ENCODE results near the gene S100A6. TPM values are rescaled to one million over a fixed set of nuclear protein-coding genes. Genes with fewer than 3 reads are reported as not detected.

Gene S100A6
- total RNA-seq, 1 experiment from 2014 or later: 19.2 TPM

DNA sequence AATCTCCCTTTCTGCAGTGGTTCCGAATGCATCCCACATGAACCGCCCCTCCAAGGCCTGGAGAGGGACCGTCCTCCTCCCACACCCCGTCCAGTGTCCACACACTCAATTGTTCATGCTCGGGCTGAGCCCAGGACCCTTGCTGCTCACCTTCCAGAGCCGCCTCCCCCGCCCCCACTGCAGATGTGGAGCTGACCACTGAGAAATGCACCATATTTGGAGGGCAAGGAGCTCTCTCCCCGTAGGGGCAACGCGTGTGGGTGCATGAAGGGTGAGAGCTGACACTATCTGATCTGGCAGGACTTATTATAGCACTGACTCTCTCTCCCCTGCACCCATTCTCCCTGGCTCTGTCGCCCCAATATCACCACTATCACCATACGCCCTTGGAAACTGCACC is 17.3 kb upstream of the S100A6 start:
- no peak for DNase-seq (ENCODE audit: low spot score)
- no peak for ATAC-seq
- H3K36me3 Mint-ChIP-seq: no peaks in the 10 kb centered on the region
- H3K9me3 Mint-ChIP-seq: no peaks in the 10 kb centered on the region
- H3K27me3 Mint-ChIP-seq (ENCODE audit: low read depth): no peaks in the 10 kb centered on the region; the same call in 1 of the 2 replicates
- H3K27ac Mint-ChIP-seq: no peak overlapping the region
- TF ChIP-seq ZNF121 (CRISPR knock-in tag; IDR thresholded peaks at IDR 0.05) (no peak), HMGA2 (CRISPR knock-in tag; IDR thresholded peaks at IDR 0.05) (no peak), ESRRA (CRISPR knock-in tag; IDR thresholded peaks at IDR 0.05; ENCODE audit: borderline replicate concordance) (no peak), TEAD4 (CRISPR knock-in tag; IDR thresholded peaks at IDR 0.05) (no peak), ZNF317 (CRISPR knock-in tag; IDR thresholded peaks at IDR 0.05; ENCODE audit: borderline replicate concordance, low read depth) (no peak), GABPB1 (CRISPR knock-in tag; IDR thresholded peaks at IDR 0.05) (no peak), OVOL2 (CRISPR knock-in tag; IDR thresholded peaks at IDR 0.05; ENCODE audit: borderline replicate concordance) (no peak), TCF7 (CRISPR knock-in tag; IDR thresholded peaks at IDR 0.05; ENCODE audit: low read depth) (no peak), GTF2I (CRISPR knock-in tag; conservative IDR thresholded peaks at IDR 0.05) (no peak)
- TF ChIP-seq, protein P1, sequence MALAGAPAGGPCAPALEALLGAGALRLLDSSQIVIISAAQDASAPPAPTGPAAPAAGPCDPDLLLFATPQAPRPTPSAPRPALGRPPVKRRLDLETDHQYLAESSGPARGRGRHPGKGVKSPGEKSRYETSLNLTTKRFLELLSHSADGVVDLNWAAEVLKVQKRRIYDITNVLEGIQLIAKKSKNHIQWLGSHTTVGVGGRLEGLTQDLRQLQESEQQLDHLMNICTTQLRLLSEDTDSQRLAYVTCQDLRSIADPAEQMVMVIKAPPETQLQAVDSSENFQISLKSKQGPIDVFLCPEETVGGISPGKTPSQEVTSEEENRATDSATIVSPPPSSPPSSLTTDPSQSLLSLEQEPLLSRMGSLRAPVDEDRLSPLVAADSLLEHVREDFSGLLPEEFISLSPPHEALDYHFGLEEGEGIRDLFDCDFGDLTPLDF (CRISPR knock-in tag; IDR thresholded peaks at IDR 0.05): no peak
- TF ChIP-seq, protein P2, sequence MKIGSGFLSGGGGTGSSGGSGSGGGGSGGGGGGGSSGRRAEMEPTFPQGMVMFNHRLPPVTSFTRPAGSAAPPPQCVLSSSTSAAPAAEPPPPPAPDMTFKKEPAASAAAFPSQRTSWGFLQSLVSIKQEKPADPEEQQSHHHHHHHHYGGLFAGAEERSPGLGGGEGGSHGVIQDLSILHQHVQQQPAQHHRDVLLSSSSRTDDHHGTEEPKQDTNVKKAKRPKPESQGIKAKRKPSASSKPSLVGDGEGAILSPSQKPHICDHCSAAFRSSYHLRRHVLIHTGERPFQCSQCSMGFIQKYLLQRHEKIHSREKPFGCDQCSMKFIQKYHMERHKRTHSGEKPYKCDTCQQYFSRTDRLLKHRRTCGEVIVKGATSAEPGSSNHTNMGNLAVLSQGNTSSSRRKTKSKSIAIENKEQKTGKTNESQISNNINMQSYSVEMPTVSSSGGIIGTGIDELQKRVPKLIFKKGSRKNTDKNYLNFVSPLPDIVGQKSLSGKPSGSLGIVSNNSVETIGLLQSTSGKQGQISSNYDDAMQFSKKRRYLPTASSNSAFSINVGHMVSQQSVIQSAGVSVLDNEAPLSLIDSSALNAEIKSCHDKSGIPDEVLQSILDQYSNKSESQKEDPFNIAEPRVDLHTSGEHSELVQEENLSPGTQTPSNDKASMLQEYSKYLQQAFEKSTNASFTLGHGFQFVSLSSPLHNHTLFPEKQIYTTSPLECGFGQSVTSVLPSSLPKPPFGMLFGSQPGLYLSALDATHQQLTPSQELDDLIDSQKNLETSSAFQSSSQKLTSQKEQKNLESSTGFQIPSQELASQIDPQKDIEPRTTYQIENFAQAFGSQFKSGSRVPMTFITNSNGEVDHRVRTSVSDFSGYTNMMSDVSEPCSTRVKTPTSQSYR (CRISPR knock-in tag; IDR thresholded peaks at IDR 0.05): no peak
- TF ChIP-seq, protein P3, sequence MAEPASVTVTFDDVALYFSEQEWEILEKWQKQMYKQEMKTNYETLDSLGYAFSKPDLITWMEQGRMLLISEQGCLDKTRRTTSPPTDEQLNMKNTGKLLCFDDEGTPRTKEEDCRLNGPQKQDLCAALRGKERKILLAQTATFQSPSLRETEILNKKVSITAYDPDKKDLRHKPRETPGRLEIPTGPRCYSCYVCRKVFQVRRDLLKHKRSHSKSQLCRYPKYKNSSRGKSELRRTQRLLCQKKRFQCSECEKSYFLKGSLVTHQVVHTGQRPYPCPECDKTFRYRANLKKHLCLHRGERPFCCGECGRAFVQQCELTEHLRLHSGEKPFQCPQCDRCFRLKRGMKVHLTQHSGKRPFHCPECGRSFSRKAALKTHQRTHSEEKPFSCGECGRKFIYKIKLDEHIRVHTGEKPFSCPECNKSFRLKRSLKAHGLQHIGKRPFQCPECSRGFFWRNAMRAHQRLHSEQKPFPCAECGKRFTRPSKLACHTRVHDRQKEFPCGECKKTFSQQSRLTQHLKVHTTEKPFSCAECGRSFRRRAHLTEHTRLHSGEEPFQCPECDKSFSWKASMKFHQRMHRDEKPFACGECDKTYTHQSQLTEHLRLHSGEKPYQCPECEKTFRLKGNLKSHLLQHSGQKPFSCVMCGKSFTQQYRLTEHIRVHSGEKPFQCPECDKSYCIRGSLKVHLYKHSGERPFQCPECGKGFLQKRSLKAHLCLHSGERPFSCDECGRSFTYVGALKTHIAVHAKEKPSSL (CRISPR knock-in tag; conservative IDR thresholded peaks at IDR 0.05): no peak
- TF ChIP-seq, protein P4, sequence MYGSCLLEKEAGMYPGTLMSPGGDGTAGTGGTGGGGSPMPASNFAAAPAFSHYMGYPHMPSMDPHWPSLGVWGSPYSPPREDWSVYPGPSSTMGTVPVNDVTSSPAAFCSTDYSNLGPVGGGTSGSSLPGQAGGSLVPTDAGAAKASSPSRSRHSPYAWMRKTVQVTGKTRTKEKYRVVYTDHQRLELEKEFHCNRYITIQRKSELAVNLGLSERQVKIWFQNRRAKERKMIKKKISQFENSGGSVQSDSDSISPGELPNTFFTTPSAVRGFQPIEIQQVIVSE (CRISPR knock-in tag; IDR thresholded peaks at IDR 0.05; ENCODE audit: borderline replicate concordance): no peak
- CTCF ChIA-PET: interaction anchor here (0.7 to 5.7 kb wide), 15 partner anchors 9 to 81 kb away, joined by 3 to 52 read pairs (median 5); partner anchors contain the start of genes CHTOP, S100A13, S100A14 and S100A16
- POLR2A ChIA-PET: no interaction called here
- no peak overlapping the region for H3K4me3 Mint-ChIP-seq
- H3K4me1 Mint-ChIP-seq: peaks cover 29% of the 10 kb centered on the region

DNA sequence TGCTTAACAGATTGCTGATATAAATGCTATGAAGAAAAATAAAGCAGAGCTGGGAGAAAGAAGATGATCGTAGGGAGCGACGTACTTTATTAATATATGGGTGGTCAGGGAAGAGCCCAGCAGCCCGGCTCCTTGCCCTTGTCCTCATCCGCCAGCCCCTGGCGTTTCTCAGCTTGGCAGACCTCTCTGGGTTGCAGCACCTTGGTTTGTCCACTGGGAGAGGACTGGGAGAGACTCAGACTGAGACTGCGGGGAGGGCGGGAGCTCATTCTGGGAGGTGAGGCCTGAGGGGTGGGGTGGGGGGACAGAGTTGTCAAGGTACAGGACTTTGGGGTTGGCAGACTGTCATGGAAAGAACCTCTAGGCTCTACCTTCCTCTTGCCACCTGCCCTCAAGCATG is 16.5 kb upstream of the S100A6 start:
- H3K27me3 Mint-ChIP-seq (ENCODE audit: low read depth): no peaks in the 10 kb centered on the region; the same call in 1 of the 2 replicates
- H3K36me3 Mint-ChIP-seq: no peaks in the 10 kb centered on the region
- no peak overlapping the region for H3K27ac Mint-ChIP-seq
- POLR2A ChIA-PET: interaction anchor here (0.9 kb wide), 1 partner anchor 19 kb away, joined by 7 read pairs; no protein-coding TSS in a partner anchor
- CTCF ChIA-PET: interaction anchor here (0.6 to 5.7 kb wide), 20 partner anchors 10 to 197 kb away, joined by 3 to 52 read pairs (median 4); partner anchors contain the start of genes CHTOP, S100A1, S100A13 and S100A14
- peak; percentile 83 for ATAC-seq
- H3K4me3 Mint-ChIP-seq: no peak overlapping the region
- DNase-seq (ENCODE audit: low spot score): peak; percentile 49
- H3K4me1 Mint-ChIP-seq: peaks cover 37% of the 10 kb centered on the region
- no peaks in the 10 kb centered on the region for H3K9me3 Mint-ChIP-seq
- TF ChIP-seq OVOL2 (CRISPR knock-in tag; IDR thresholded peaks at IDR 0.05; ENCODE audit: borderline replicate concordance) (no peak), MXD4 (CRISPR knock-in tag; IDR thresholded peaks at IDR 0.05; ENCODE audit: borderline replicate concordance) (no peak), ZBTB21 (CRISPR knock-in tag; IDR thresholded peaks at IDR 0.05; ENCODE audit: borderline replicate concordance) (no peak), NR2C2 (CRISPR knock-in tag; IDR thresholded peaks at IDR 0.05) (no peak), NFYB (CRISPR knock-in tag; conservative IDR thresholded peaks at IDR 0.05; ENCODE audit: low read depth) (no peak)
- TF ChIP-seq, protein P5, sequence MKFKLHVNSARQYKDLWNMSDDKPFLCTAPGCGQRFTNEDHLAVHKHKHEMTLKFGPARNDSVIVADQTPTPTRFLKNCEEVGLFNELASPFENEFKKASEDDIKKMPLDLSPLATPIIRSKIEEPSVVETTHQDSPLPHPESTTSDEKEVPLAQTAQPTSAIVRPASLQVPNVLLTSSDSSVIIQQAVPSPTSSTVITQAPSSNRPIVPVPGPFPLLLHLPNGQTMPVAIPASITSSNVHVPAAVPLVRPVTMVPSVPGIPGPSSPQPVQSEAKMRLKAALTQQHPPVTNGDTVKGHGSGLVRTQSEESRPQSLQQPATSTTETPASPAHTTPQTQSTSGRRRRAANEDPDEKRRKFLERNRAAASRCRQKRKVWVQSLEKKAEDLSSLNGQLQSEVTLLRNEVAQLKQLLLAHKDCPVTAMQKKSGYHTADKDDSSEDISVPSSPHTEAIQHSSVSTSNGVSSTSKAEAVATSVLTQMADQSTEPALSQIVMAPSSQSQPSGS (CRISPR knock-in tag; IDR thresholded peaks at IDR 0.05; ENCODE audit: borderline replicate concordance, low read depth): no peak
- TF ChIP-seq, protein P4 (CRISPR knock-in tag; IDR thresholded peaks at IDR 0.05; ENCODE audit: borderline replicate concordance): no peak
- TF ChIP-seq, protein P6, sequence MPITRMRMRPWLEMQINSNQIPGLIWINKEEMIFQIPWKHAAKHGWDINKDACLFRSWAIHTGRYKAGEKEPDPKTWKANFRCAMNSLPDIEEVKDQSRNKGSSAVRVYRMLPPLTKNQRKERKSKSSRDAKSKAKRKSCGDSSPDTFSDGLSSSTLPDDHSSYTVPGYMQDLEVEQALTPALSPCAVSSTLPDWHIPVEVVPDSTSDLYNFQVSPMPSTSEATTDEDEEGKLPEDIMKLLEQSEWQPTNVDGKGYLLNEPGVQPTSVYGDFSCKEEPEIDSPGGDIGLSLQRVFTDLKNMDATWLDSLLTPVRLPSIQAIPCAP (CRISPR knock-in tag; IDR thresholded peaks at IDR 0.05): no peak
- TF ChIP-seq, protein P7, sequence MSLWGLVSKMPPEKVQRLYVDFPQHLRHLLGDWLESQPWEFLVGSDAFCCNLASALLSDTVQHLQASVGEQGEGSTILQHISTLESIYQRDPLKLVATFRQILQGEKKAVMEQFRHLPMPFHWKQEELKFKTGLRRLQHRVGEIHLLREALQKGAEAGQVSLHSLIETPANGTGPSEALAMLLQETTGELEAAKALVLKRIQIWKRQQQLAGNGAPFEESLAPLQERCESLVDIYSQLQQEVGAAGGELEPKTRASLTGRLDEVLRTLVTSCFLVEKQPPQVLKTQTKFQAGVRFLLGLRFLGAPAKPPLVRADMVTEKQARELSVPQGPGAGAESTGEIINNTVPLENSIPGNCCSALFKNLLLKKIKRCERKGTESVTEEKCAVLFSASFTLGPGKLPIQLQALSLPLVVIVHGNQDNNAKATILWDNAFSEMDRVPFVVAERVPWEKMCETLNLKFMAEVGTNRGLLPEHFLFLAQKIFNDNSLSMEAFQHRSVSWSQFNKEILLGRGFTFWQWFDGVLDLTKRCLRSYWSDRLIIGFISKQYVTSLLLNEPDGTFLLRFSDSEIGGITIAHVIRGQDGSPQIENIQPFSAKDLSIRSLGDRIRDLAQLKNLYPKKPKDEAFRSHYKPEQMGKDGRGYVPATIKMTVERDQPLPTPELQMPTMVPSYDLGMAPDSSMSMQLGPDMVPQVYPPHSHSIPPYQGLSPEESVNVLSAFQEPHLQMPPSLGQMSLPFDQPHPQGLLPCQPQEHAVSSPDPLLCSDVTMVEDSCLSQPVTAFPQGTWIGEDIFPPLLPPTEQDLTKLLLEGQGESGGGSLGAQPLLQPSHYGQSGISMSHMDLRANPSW (CRISPR knock-in tag; conservative IDR thresholded peaks at IDR 0.05; ENCODE audit: low read depth): no peak
